H4 (cell line): ENCODE data around the gene CBX7. TPM values are rescaled to one million over a fixed set of nuclear protein-coding genes. Genes with fewer than 3 reads are reported as not detected.

Experiments used
- DNase-seq: peaks from one replicate; pipeline ENCODE4 v3.0.0-alpha.2; 2015; ENCODE audit warnings: low spot score
- total RNA-seq: library from RNA; depleted of rRNA; stranded (reverse); fragments of >200 nt; shearing (Covaris generic); gene quantifications from 2 replicates; pipeline ENCODE4 v1.2.3, GENCODE V29; 2014

The CBX7 gene
- total RNA-seq, 1 experiment from 2014 or later = 0.37 TPM

- no peak for DNase-seq
Measured at GRCh38 chr22:39148026-39148726, 4.3 kb downstream of the CBX7 start.

GRCh38 chr22:39147335-39148025 lies 5.0 kb downstream of the CBX7 start:
- no peak for DNase-seq

- DNase-seq = no peak
Measured at GRCh38 chr22:39146256-39147101, 6.0 kb downstream of the CBX7 start.

- peak; percentile 66 for DNase-seq
Measured at GRCh38 chr22:39144101-39144767, 8.2 kb downstream of the CBX7 start.

GRCh38 chr22:39142088-39142680 lies 10.3 kb downstream of the CBX7 start:
- no peak for DNase-seq

GRCh38 chr22:39139933-39140332 lies 12.5 kb downstream of the CBX7 start:
- DNase-seq = no peak

GRCh38 chr22:39138357-39138997 lies 14.0 kb downstream of the CBX7 start:
- no peak for DNase-seq

GRCh38 chr22:39136317-39136716 lies 16.2 kb downstream of the CBX7 start:
- no peak for DNase-seq

GRCh38 chr22:39135092-39135896 lies 17.2 kb downstream of the CBX7 start:
- peak; percentile 37 for DNase-seq

GRCh38 chr22:39134366-39135091 lies 18.0 kb downstream of the CBX7 start:
- no peak for DNase-seq

GRCh38 chr22:39133871-39134270 lies 18.6 kb downstream of the CBX7 start:
- DNase-seq = no peak

- no peak for DNase-seq
Measured at GRCh38 chr22:39132871-39133524, 19.5 kb downstream of the CBX7 start.

- DNase-seq = no peak
Measured at GRCh38 chr22:39132281-39132680, 20.2 kb downstream of the CBX7 start.

GRCh38 chr22:39130892-39131855 lies 21.3 kb downstream of the CBX7 start:
- DNase-seq = no peak

GRCh38 chr22:39130152-39130704 lies 22.3 kb downstream of the CBX7 start:
- no peak for DNase-seq

- no peak for DNase-seq
Measured at GRCh38 chr22:39129746-39130145, 22.7 kb downstream of the CBX7 start.

GRCh38 chr22:39129081-39129480 lies 23.4 kb downstream of the CBX7 start:
- no peak for DNase-seq
